K562 (cell line): ENCODE results near the gene SYNGR4. TPM values are rescaled to one million over a fixed set of nuclear protein-coding genes. Genes with fewer than 3 reads are reported as not detected.

Source experiments
- CBFA2T2 ChIP-seq: fragments of 450-650 bp; conservative IDR thresholded peaks from 2 replicates; pipeline ENCODE4 v1.6.1; 2017; ENCODE audit warnings: mild to moderate bottlenecking
- EP300 ChIP-seq: IDR thresholded peaks from 2 replicates; pipeline ENCODE4 v1.6.1; 2012; ENCODE audit warnings: low read length, improper control_type of control experiment
- ETV5 ChIP-seq: sonication (generic); formaldehyde crosslinking; IDR thresholded peaks from 2 replicates; pipeline ENCODE4 v1.4.0; 2020; ENCODE audit warnings: low read depth, mild to moderate bottlenecking, missing genetic modification reagents
- HCFC1 ChIP-seq: IDR thresholded peaks from 2 replicates; pipeline ENCODE4 v1.6.1; 2012; ENCODE audit warnings: low read depth, low read length, improper control_type of control experiment
- LCOR ChIP-seq: sonication (generic); formaldehyde crosslinking; IDR thresholded peaks from 2 replicates; pipeline ENCODE4 v1.8.0; 2022; ENCODE audit warnings: mild to moderate bottlenecking, missing genetic modification reagents
- PBX2 ChIP-seq, 2 experiments: IDR thresholded peaks in 1 of 2; conservative IDR thresholded peaks in 1 of 2; 2 replicates each; pipeline ENCODE4 v1.6.1; 2016; ENCODE audit warnings: low read depth in 2 of 2, mild to moderate bottlenecking in 1 of 2, missing compliant biosample characterization in 1 of 2, missing genetic modification characterization in 1 of 2, moderate library complexity in 1 of 2
- POU5F1 ChIP-seq: fragments of 150-350 bp; IDR thresholded peaks from 2 replicates; pipeline ENCODE4 v1.6.1; 2014; ENCODE audit warnings: borderline replicate concordance, low read length, low read depth, mild to moderate bottlenecking; ENCODE audit not compliant: partially characterized antibody
- PRDM10 ChIP-seq: fragments of 450-650 bp; IDR thresholded peaks from 2 replicates; pipeline ENCODE4 v1.6.1; 2018; ENCODE audit not compliant: partially characterized antibody
- RBM15 ChIP-seq: fragments of 200-400 bp; formaldehyde crosslinking; IDR thresholded peaks from 2 replicates; pipeline ENCODE4 v1.6.1; 2018; ENCODE audit warnings: mild to moderate bottlenecking, low read length, moderate library complexity; ENCODE audit not compliant: insufficient read depth
- RBM39 ChIP-seq: fragments of 200-400 bp; formaldehyde crosslinking; optimal IDR thresholded peaks from 2 replicates; pipeline ENCODE3; 2018; ENCODE audit warnings: low read depth, low read length
- SAP30 ChIP-seq: fragments of 200-600 bp; sonication (generic); IDR thresholded peaks from 2 replicates; pipeline ENCODE4 v1.6.1; 2012; ENCODE audit warnings: borderline replicate concordance, low read depth, mild to moderate bottlenecking, moderate library complexity, low read length, control low read depth, inconsistent platforms; ENCODE audit not compliant: insufficient read depth, poor library complexity, severe bottlenecking
- ZBTB12 ChIP-seq: fragments of 250-450 bp; sonication (Bioruptor Pico); IDR thresholded peaks from 2 replicates; pipeline ENCODE4 v1.4.0; 2020
- ZFP36 ChIP-seq: fragments of 150-350 bp; IDR thresholded peaks from 2 replicates; pipeline ENCODE4 v1.6.1; 2018; ENCODE audit warnings: low read length, low read depth; ENCODE audit not compliant: partially characterized antibody
- ZFPM2 ChIP-seq: fragments of 250-450 bp; sonication (Bioruptor Pico); IDR thresholded peaks from 2 replicates; pipeline ENCODE4 v1.5.1; 2022; ENCODE audit warnings: mild to moderate bottlenecking
- ZNF174 ChIP-seq: fragments of 250-450 bp; sonication (Bioruptor Pico); IDR thresholded peaks from 2 replicates; pipeline ENCODE4 v1.4.0; 2020; ENCODE audit warnings: mild to moderate bottlenecking
- ZNF347 ChIP-seq: fragments of 450-650 bp; formaldehyde crosslinking; IDR thresholded peaks from 2 replicates; pipeline ENCODE4 v1.4.0; 2020; ENCODE audit warnings: low read depth, mild to moderate bottlenecking, moderate library complexity
- ZNF395 ChIP-seq: fragments of 200-800 bp; sonication (Bioruptor generic); IDR thresholded peaks from 2 replicates; pipeline ENCODE4 v1.6.1; 2017; ENCODE audit warnings: missing genetic modification characterization, missing compliant biosample characterization
- polyA plus RNA-seq, 8 experiments: library from polyadenylated mRNA; depleted of rRNA in 4 of 8; stranded (reverse) in 5 of 8; unstranded in 3 of 8; fragments of >200 nt; fragmentation: Nextera tagmentation in 2 of 8; fragmentation: Illumina TruSeq in 1 of 8; extraction: Ambion mirVana in 2 of 8; extraction: Trizol in 1 of 8; gene quantifications; 2 replicates each; pipeline versions ENCODE4 v1.2.1 to v1.2.3, GENCODE V29; 2011 to 2014; ENCODE audit warnings: inconsistent platforms in 1 of 8, missing spikeins in 1 of 8
- total RNA-seq, 7 experiments: library from RNA; depleted of rRNA in 6 of 7; stranded (reverse); fragments of >200 nt in 6 of 7; fragmentation: Illumina TruSeq in 2 of 7; extraction: Trizol in 2 of 7; gene quantifications; 2 replicates each; pipeline versions ENCODE4 v1.2.1 to v1.2.3, GENCODE V29; 2011 to 2021; ENCODE audit warnings: low replicate concordance in 1 of 7

Gene SYNGR4
- total and polyA plus RNA-seq, 9 of the 15 experiments (the other 6 are each of a cell fraction or from before 2014, with no cell fraction given) = 0.07 to 0.14 TPM; not detected in 7

GRCh38 chr19:48418317-48419064 is 54.3 kb downstream of the SYNGR4 start (continued):
- TF ChIP-seq ZNF347 (CRISPR knock-in tag) = no peak
- TF ChIP-seq ETV5 = no peak
- TF ChIP-seq EP300 = no peak
- TF ChIP-seq HCFC1 = peak; percentile 26; the same call in 1 of the 2 replicates
- no peak for TF ChIP-seq RBM15
- no peak for TF ChIP-seq SAP30
- TF ChIP-seq ZNF174 (CRISPR knock-in tag) = no peak
- no peak for TF ChIP-seq CBFA2T2
- no peak for TF ChIP-seq RBM39
- no peak for TF ChIP-seq ZBTB12 (CRISPR knock-in tag)
- TF ChIP-seq ZFP36 = peak; percentile 5
- no peak for TF ChIP-seq PRDM10
- TF ChIP-seq LCOR (CRISPR knock-in tag) = peak; percentile 75; the same call in 1 of the 2 replicates
- no peak for TF ChIP-seq ZNF395
- TF ChIP-seq PBX2 (CRISPR knock-in tag; IDR thresholded peaks at IDR 0.05; ENCODE audit: low read depth) = peak; percentile 42; the same call in 1 of the 2 replicates
- TF ChIP-seq PBX2 (tag; conservative IDR thresholded peaks at IDR 0.05; ENCODE audit: low read depth) = peak; percentile 90
- no peak for TF ChIP-seq ZFPM2
- TF ChIP-seq POU5F1 = no peak
